Lung microvascular endothelial cell (primary cell): ENCODE measurements around the gene PIH1D1. TPM values are rescaled to one million over a fixed set of nuclear protein-coding genes. Genes with fewer than 3 reads are reported as not detected.

ENCODE experiments used
- DNase-seq, 2 donors: peaks; one replicate each; pipeline versions ENCODE4 v3.0.0 to v3.0.0-alpha.2; 2010; ENCODE audit warnings: low read depth in 2 of 2
- total RNA-seq: library from RNA; depleted of rRNA; stranded (reverse); fragments of >200 nt; gene quantifications from 2 replicates; pipeline ENCODE4 v1.2.1, GENCODE V29; 2014

Gene PIH1D1
- total RNA-seq, 1 donor from 2014 or later: 140 TPM

- no peak for DNase-seq
Measured at GRCh38 chr19:49435670-49436069, 15.9 kb downstream of the PIH1D1 start.

- peak in 1 of 2 donors; percentile 13 for DNase-seq
Measured at GRCh38 chr19:49434907-49435583, 16.6 kb downstream of the PIH1D1 start.

- no peak for DNase-seq
Measured at GRCh38 chr19:49433240-49433901, 18.2 kb downstream of the PIH1D1 start.

- no peak for DNase-seq
Measured at GRCh38 chr19:49432141-49433073, 19.2 kb downstream of the PIH1D1 start.

GRCh38 chr19:49431330-49431749, 20.3 kb downstream of the PIH1D1 start:
- DNase-seq: no peak

GRCh38 chr19:49430678-49431329, 20.8 kb downstream of the PIH1D1 start:
- peak in 1 of 2 donors; percentile 16 for DNase-seq

GRCh38 chr19:49430172-49430677, 21.4 kb downstream of the PIH1D1 start:
- DNase-seq: no peak

GRCh38 chr19:49428547-49429451, 22.8 kb downstream of the PIH1D1 start:
- DNase-seq: no peak

- no peak for DNase-seq
Measured at GRCh38 chr19:49427855-49428546, 23.6 kb downstream of the PIH1D1 start.

GRCh38 chr19:49427339-49427738, 24.3 kb downstream of the PIH1D1 start:
- DNase-seq: no peak

- DNase-seq: no peak
Measured at GRCh38 chr19:49425922-49426592, 25.6 kb downstream of the PIH1D1 start.

- no peak for DNase-seq
Measured at GRCh38 chr19:49425178-49425577, 26.4 kb downstream of the PIH1D1 start, which contains the start of gene GFY. TSS of gene GFY (plus strand) at chr19:49425388. CDS start at chr19:49426431, 1,043 bp downstream.

- no peak for DNase-seq
Measured at GRCh38 chr19:49423985-49424303, 27.7 kb downstream of the PIH1D1 start.

- no peak for DNase-seq
Measured at GRCh38 chr19:49423071-49423984, 28.3 kb downstream of the PIH1D1 start, which contains the start of gene PTH2. TSS of gene PTH2 (minus strand) at chr19:49423441. CDS start at chr19:49423339, 102 bp downstream.

GRCh38 chr19:49422407-49423070, 29.1 kb downstream of the PIH1D1 start:
- peak; percentile 42 to 62 for DNase-seq

- no peak for DNase-seq
Measured at GRCh38 chr19:49421878-49422202, 29.8 kb downstream of the PIH1D1 start.
